Neural cell (in vitro differentiated cells): Measurements from ENCODE around the gene PTPN13. TPM values are rescaled to one million over a fixed set of nuclear protein-coding genes. Genes with fewer than 3 reads are reported as not detected.

Source experiments
- H2AFZ ChIP-seq: fragments of 200-600, 300-800 bp; sonication (generic), shearing (Covaris generic); 2 replicates; pipeline ENCODE4 v1.6.0; 2014; ENCODE audit warnings: low read depth, mild to moderate bottlenecking, antibody characterized with exemption, low read length, moderate library complexity
- H3F3A ChIP-seq: fragments of 200-600 bp; shearing (Covaris generic); 2 replicates; pipeline ENCODE4 v1.6.1; 2016; ENCODE audit warnings: mild to moderate bottlenecking, moderate library complexity, mixed read lengths, antibody characterized with exemption, low read length; ENCODE audit not compliant: insufficient read depth, poor library complexity, severe bottlenecking
- H3K27ac ChIP-seq: fragments of 200-600, 300-800 bp; sonication (generic), shearing (Covaris generic); 2 replicates; pipeline ENCODE4 v1.5.1; 2014; ENCODE audit warnings: mild to moderate bottlenecking, low read length, moderate library complexity
- H3K27me3 ChIP-seq: fragments of 300-800, 200-600 bp; sonication (generic), shearing (Covaris generic); 2 replicates; pipeline ENCODE4 v1.6.0; 2014; ENCODE audit warnings: mild to moderate bottlenecking, low read depth, low read length, moderate library complexity; ENCODE audit not compliant: insufficient read depth
- H3K36me3 ChIP-seq: fragments of 300-800, 200-600 bp; sonication (generic), shearing (Covaris generic); 2 replicates; pipeline ENCODE4 v1.5.1; 2014; ENCODE audit warnings: mild to moderate bottlenecking, antibody characterized with exemption, low read length, moderate library complexity; ENCODE audit not compliant: insufficient read depth
- H3K4me2 ChIP-seq: fragments of 300-800, 200-600 bp; sonication (generic), shearing (Covaris generic); 2 replicates; pipeline ENCODE4 v1.6.0; 2014; ENCODE audit warnings: mild to moderate bottlenecking, low read length
- H3K4me3 ChIP-seq: fragments of 300-800, 200-600 bp; sonication (generic), shearing (Covaris generic); 2 replicates; pipeline ENCODE4 v1.5.1; 2014; ENCODE audit warnings: mild to moderate bottlenecking, low read length, moderate library complexity
- H3K79me2 ChIP-seq: fragments of 200-600 bp; shearing (Covaris generic); replicated peaks from 2 replicates; pipeline ENCODE4 v1.6.0; 2014; ENCODE audit warnings: mild to moderate bottlenecking, low read length, moderate library complexity; ENCODE audit not compliant: insufficient read depth
- H3K9ac ChIP-seq: fragments of 300-800, 200-600 bp; sonication (generic), shearing (Covaris generic); 2 replicates; pipeline ENCODE4 v1.6.1; 2016; ENCODE audit warnings: mild to moderate bottlenecking, low read length, mixed read lengths
- H3K9me2 ChIP-seq: fragments of 200-600 bp; shearing (Covaris generic); 2 replicates; pipeline ENCODE4 v1.6.1; 2016; ENCODE audit warnings: mild to moderate bottlenecking, low read length, mixed read lengths; ENCODE audit not compliant: insufficient read depth
- H3K9me3 ChIP-seq: fragments of 200-600, 300-800 bp; sonication (generic), shearing (Covaris generic); 2 replicates; pipeline ENCODE4 v1.6.1; 2016; ENCODE audit warnings: mild to moderate bottlenecking, mixed run types, low read length, moderate library complexity, mixed read lengths
- H4K20me1 ChIP-seq: fragments of 200-600 bp; shearing (Covaris generic); 2 replicates; pipeline ENCODE4 v1.6.1; 2016; ENCODE audit warnings: mild to moderate bottlenecking, mixed run types; ENCODE audit not compliant: insufficient read depth
- CTCF ChIP-seq: fragments of 450-650 bp; IDR thresholded peaks from 2 replicates; pipeline ENCODE4 v1.5.1; 2014; ENCODE audit warnings: antibody characterized with exemption, mild to moderate bottlenecking, moderate library complexity; ENCODE audit not compliant: poor library complexity, severe bottlenecking
- EP300 ChIP-seq: fragments of 450-650 bp; conservative IDR thresholded peaks from 2 replicates; pipeline ENCODE4 v1.6.1; 2014; ENCODE audit warnings: antibody characterized with exemption, mild to moderate bottlenecking, moderate library complexity; ENCODE audit not compliant: poor library complexity, severe bottlenecking
- RAD21 ChIP-seq: fragments of 450-650 bp; conservative IDR thresholded peaks from 2 replicates; pipeline ENCODE4 v1.6.1; 2014; ENCODE audit warnings: antibody characterized with exemption, mild to moderate bottlenecking, moderate library complexity
- REST ChIP-seq: IDR thresholded peaks from 2 replicates; pipeline ENCODE4 v1.6.1; 2012; ENCODE audit warnings: borderline replicate concordance
- polyA plus RNA-seq: library from polyadenylated mRNA; depleted of rRNA; stranded (reverse); fragments of >200 nt; gene quantifications from 2 replicates; pipeline ENCODE4 v1.2.3, GENCODE V29; 2014

The PTPN13 gene
- polyA plus RNA-seq, 1 donor from 2014 or later, result 4.7 TPM

DNA sequence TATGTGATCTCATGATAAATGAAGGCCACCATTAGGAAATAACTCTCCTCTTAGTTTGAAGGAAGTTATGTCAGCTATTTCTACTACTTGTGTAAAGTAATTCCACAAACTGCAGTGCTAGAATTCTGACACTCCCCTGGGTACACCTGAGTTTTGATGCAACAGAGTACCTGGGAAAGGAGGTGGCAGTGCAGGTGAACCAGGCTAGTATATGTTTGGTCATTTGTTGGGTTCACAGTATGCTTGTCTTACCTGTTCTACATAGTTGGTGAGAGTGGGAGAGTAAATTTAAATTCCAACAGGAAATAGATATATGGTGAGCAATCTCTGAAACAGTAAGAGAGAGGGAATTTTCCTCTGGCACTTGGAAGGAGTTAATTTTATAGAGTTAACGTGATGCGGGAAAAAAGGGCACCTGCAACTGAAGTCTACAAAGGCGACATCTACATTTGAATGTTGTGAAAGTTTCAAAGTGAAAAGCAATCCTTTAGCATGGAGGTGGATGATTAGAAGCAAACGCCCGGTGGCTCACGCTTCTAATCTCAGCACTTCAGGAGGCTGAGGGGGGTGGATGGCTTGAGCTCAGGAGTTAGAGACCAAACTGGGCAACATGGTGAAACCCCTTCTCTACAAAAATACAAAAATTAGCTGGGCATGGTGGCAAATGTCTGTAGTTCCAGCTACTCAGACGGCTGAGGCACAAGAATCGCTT lies 263.4 kb downstream of the PTPN13 start:
- no peaks in the 10 kb centered on the region for H3K27me3 ChIP-seq
- H4K20me1 ChIP-seq, result no peaks in the 10 kb centered on the region
- H3K4me2 ChIP-seq, result no peak overlapping the region
- no peak for TF ChIP-seq EP300
- no peak for TF ChIP-seq RAD21
- TF ChIP-seq CTCF, result no peak
- TF ChIP-seq REST, result no peak
- no peaks in the 10 kb centered on the region for H3K36me3 ChIP-seq
- H3K9ac ChIP-seq, result no peak overlapping the region
- H2AFZ ChIP-seq, result no peak overlapping the region
- no peaks in the 10 kb centered on the region for H3K79me2 ChIP-seq
- no peaks in the 10 kb centered on the region for H3K9me2 ChIP-seq
- no peaks in the 10 kb centered on the region for H3K9me3 ChIP-seq
- H3K4me3 ChIP-seq, result no peak overlapping the region
- H3F3A ChIP-seq, result no peaks in the 10 kb centered on the region
- H3K27ac ChIP-seq, result no peak overlapping the region

Other genes with a start within 250 kb of the PTPN13 start
- gene MAPK10, start 234.3 kb upstream of the PTPN13 start, polyA plus RNA-seq, result 91.9 and 147 TPM in 2 replicates